Measurements from ENCODE around the gene TCIRG1.
"Not testable (repeated sequence)": the region's sequence is repeated elsewhere in the genome, so short reads cannot be mapped to it uniquely, and the experiment has no call there.

The TCIRG1 gene

DNA sequence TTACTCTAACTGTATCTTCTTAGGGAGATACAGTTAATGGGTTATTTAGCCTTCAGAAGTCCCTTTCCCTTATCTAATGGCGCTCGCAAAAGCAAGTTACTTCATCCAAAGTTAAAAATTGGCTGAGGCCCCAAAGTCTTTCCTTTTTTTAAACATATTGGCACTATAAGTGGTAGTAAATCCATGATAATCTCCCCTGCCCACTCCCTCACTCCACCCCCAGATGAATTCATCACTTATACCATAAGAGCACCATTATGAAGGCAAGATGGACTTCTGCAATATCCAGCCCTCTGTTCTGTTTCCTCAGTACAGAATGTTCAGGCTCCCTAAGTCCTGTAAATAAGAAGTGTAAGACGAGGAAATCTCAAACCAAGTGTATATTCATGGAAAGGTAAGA, 44.7 kb downstream of the TCIRG1 start:
- no peak for DNase-seq (ENCODE audit: low spot score)

DNA sequence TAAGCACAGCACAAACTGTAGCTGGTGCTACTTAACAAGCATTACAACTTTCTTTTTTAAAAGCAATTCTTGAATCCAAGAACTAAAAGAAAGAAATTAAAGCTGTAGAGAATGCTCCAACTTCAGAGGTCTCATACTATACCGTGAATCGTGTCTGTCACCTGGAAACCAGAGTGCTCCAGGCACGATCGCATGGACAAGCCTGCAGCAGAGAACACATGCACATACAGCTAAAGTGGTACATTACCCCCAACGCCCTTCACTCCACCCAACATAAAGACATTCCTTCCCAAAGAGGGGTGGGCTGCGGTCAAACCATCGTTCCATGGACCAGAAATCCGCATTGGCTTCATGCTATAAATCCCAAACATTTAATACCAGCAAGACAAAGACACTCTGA, 50.9 kb downstream of the TCIRG1 start:
- DNase-seq (ENCODE audit: low spot score) = no peak

DNA sequence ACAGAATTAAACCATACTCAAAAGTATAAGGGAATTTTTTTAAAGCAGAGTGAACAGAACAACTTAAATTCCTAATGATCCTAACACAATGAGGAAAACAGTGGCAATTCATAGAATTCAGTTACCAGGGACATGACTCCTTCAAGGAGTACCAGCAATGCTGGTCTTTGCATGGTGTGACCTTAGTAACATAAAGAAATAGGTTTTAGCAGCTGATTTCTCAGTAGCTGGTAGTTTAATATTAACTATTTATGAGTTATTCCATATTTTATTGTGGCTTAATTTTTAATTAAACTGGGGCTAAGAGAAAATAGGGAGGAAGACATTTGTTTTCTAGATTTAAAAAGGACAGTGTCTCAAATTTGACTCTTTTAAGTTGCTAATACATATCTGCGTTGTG, 51.5 kb downstream of the TCIRG1 start:
- no peak for DNase-seq (ENCODE audit: low spot score)

DNA sequence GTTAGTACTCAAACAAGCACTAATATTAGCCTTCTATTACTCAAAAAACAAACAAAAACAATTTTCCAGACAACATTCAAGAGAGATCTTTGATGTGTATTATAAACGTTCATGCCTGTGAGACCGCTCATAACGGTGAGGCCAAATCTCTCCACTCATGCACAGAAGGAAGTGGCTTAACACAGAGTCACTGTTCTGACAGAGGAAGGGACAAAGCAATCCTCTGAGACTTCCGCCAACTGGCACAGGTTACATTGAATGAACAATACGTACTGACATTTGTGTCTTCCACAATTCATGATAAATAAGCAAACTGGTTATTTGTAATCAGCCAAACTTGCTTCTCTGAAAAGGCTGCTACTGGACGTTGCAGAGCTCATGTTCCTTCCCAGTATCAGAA, 51.9 kb downstream of the TCIRG1 start:
- DNase-seq (ENCODE audit: low spot score) = peak; percentile 2

DNA sequence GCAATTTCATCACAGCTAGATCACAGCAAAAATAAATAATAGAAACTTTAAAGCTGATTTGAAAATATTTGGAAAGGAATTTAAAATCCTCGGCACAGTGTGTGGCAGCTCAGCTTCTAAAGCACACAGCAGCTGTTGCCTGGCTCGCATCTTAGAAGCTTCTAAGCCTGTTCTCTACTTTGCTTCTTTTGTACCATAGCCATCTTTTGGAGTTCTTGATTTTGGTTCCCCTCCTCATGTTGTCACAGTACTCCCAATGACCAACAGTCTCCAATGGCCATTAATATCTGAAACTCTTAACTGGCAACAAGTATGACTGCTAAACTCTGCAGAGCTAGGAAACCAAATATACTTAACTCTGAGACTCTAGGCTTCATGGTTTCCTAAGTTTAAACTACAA, 53.6 kb downstream of the TCIRG1 start:
- no peak for DNase-seq (ENCODE audit: low spot score)

DNA sequence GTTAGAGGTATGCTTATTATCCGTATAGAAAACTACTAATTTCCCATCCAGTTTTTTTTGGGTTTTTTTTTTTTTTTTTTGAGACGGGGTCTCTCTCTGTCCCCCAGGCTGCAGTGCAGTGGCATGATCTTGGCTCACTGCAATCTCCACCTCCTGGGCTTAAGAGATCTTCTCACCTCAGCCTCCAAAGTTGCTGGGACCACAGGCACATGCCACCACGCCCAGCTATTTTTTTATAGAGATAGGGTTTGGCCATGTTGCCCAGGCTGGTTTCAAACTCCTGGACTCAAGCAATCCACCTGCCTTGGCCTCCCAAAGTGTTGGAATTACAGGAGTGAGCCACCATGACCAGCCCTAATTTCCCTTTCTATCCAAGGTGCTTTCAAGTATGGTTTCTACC, 54.1 kb downstream of the TCIRG1 start:
- DNase-seq (ENCODE audit: low spot score) = not testable (repeated sequence)

DNA sequence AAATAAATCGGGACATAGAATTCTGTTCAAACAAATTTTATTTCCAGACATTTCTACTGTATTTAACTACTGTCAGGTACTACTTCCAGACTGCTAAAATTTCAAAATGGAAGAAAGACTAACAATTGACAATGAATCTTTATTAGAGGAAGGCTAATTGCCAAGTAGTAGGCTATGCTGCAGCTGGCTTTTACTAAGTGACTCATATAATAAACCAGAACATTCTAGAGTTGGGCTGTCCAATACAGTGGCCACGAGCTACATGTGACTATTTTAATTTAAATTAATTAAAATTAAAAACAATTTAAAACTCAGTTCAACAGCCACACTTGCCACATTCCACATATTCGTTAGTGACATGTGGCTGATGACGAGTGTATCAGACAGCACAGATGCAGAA, 54.7 kb downstream of the TCIRG1 start:
- no peak for DNase-seq (ENCODE audit: low spot score)

DNA sequence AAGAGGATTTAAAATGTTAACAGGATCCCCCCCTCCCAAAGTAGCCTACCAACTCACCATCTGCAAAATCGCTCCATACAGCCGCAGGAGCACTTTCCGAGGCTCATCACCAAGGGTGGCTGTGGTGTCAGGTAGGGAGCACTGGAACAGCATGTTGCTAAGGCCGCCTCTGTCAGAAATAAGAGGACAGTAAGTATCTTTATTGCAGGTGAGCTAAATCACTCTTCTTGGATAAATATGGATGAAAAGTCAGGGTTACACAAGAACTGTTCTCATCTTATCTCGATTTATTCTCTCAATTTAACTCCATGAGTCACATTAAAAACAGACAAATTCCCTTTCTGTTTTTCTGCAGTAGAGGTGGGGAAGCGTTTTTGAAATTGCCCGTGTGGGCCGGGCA, 58.1 kb downstream of the TCIRG1 start:
- no peak for DNase-seq (ENCODE audit: low spot score)

DNA sequence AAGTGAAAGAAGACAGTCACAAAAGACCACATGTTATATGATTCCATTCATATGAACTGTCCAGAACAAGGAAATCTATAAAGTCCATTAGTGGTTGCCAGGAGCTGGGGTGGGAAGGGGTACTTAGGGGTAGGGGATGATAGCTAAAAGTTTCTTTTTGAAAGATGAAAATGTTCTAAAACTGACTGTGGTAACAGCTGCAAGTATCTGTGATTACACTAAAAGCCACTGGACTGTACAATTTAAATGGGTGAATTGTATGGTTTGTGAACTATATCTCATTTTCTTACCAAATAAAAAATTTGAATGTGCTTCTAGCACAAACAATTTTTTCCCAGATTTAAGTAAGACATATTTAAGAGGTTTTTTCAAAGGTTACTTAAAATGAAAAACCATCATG, 60.2 kb downstream of the TCIRG1 start:
- no peak for DNase-seq (ENCODE audit: low spot score)

DNA sequence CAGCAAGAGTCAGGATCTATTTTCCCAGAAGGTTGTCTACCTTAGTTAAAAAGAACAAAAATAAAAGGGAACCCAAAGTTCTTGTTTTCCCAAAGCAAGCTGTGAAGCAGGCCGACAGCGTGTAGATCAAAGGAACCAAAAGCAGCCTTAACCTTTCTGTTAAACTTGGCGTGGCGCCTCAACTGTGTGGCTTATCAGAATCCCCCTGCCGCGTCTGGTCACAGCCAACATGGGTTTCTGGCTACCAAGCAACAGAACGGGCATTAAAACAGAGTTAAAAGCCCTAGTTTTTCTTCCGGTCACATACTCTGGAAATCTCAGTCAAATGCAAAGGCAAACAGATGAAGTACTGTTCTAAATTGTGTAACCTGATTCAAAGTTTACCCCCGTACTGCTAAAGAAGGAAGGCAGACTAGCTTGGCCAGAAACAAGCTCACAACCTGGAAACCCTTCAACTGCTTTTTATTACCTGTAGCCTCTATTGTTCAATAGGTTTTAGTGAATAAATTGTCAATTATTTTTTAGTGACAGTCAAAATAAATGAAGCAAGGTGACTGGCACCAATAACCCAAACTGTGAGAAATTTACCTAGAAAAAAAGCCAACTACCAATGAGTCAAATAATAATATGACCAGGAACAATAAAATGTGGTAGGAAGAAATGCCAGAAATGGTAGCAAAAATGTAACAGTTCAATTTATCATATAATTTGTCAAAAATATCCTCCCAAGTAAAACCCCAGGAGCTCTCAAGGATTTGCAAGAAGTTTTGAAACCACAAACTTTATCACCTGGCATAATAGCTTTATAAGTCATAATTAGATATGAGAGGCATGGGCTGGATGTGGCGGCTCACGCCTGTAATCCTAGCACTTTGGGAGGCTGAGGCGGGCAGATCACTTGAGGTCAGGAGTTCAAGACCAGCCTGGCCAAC, 60.9 kb downstream of the TCIRG1 start:
- peak; percentile 19 for DNase-seq (ENCODE audit: low spot score)
